Tibial nerve (tissue), 4 donors: ENCODE results near the gene SLC5A3.

Experiments
- CTCF ChIP-seq, 5 experiments: fragments of 200-600 bp in 3 of 5; fragments of 450-650 bp in 2 of 5; sonication (generic) in 3 of 5; IDR thresholded peaks; one replicate each; pipeline ENCODE4 v1.5.1; 2016 to 2019; ENCODE audit warnings: antibody characterized with exemption in 5 of 5, mild to moderate bottlenecking in 3 of 5, moderate library complexity in 2 of 5
- EP300 ChIP-seq, 2 donors: sonication (generic); formaldehyde crosslinking; IDR thresholded peaks; one replicate each; pipeline ENCODE4 v1.6.1; 2017; ENCODE audit warnings: antibody characterized with exemption in 2 of 2, mild to moderate bottlenecking in 1 of 2
- POLR2A ChIP-seq, 2 donors: fragments of 450-650 bp; IDR thresholded peaks; one replicate each; pipeline ENCODE4 v1.6.1; 2017; ENCODE audit warnings: antibody characterized with exemption in 2 of 2, mild to moderate bottlenecking in 2 of 2, moderate library complexity in 2 of 2

- no peak for TF ChIP-seq CTCF (IDR thresholded peaks at IDR 0.05)
- no peak for TF ChIP-seq POLR2A (IDR thresholded peaks at IDR 0.05)
- no peak for TF ChIP-seq EP300 (IDR thresholded peaks at IDR 0.05)
These were observed 43.2 kb downstream of the SLC5A3 start for GRCh38 chr21:34116569-34116968.
